Uterus (tissue), 4 donors: ENCODE measurements around the gene TMEM45B. TPM values are rescaled to one million over a fixed set of nuclear protein-coding genes. Genes with fewer than 3 reads are reported as not detected.
"Not testable (repeated sequence)": the region's sequence is repeated elsewhere in the genome, so short reads cannot be mapped to it uniquely, and the experiment has no call there.

Experiments
- DNase-seq, 2 donors: peaks; one replicate each; pipeline ENCODE4 v3.0.0-alpha.2; 2019 to 2020
- H3K27ac ChIP-seq, 2 donors: fragments of 200-600 bp; sonication (generic); 1 replicate in 1 of 2; 2 replicates in 1 of 2; pipeline ENCODE4 v1.5.1; 2016 to 2018
- H3K27me3 ChIP-seq, 2 donors: fragments of 200-600 bp; sonication (generic); one replicate each; pipeline ENCODE4 v1.5.1; 2018 to 2019; ENCODE audit warnings: control low read depth in 1 of 2
- H3K36me3 ChIP-seq, 2 donors: fragments of 200-600 bp; sonication (generic); one replicate each; pipeline ENCODE4 v1.5.1; 2019; ENCODE audit warnings: control low read depth in 1 of 2
- H3K4me1 ChIP-seq, 2 donors: fragments of 200-600 bp; sonication (generic); one replicate each; pipeline ENCODE4 v1.5.1; 2018 to 2019; ENCODE audit warnings: control low read depth in 1 of 2
- H3K4me3 ChIP-seq, 2 donors: fragments of 200-600 bp; sonication (generic); 1 replicate in 1 of 2; 2 replicates in 1 of 2; pipeline ENCODE4 v1.5.1; 2018 to 2019; ENCODE audit warnings: mild to moderate bottlenecking in 1 of 2
- H3K9me3 ChIP-seq, 2 donors: fragments of 200-600 bp; sonication (generic); one replicate each; pipeline ENCODE4 v1.5.1; 2019; ENCODE audit warnings: control low read depth in 1 of 2
- POLR2A ChIP-seq, 2 donors: fragments of 450-650 bp; IDR thresholded peaks; one replicate each; pipeline ENCODE4 v1.6.1; 2016; ENCODE audit warnings: antibody characterized with exemption in 2 of 2, mild to moderate bottlenecking in 1 of 2, moderate library complexity in 1 of 2
- intact Hi-C: fragments of 100-400 bp; cut with DNase I; formaldehyde crosslinking; loops from one replicate; pipeline ENCODE4 v1.15.1; 2023; ENCODE audit warnings: low total_unique reads
- total RNA-seq, 4 donors: library from RNA; depleted of rRNA in 3 of 4; stranded (reverse); fragments of >200 nt in 3 of 4; gene quantifications; one replicate each; pipeline versions ENCODE4 v1.1.0 to v1.2.4, GENCODE V29; 2014 to 2023
- TF ChIP-seq, protein P1 (sequence below), 4 experiments: fragments of 200-600 bp in 2 of 4; fragments of 450-650 bp in 2 of 4; sonication (generic) in 2 of 4; IDR thresholded peaks; one replicate each; pipeline ENCODE4 v1.5.1; 2016 to 2019; ENCODE audit warnings: antibody characterized with exemption in 4 of 4, mild to moderate bottlenecking in 2 of 4, moderate library complexity in 1 of 4
- donor health status: DM: yes; HTN: yes; CAD: no.

TMEM45B gene
- total RNA-seq, 4 donors from 2014 or later, result 0.18 to 2.1 (median 0.29) TPM; not detected in 1

DNA sequence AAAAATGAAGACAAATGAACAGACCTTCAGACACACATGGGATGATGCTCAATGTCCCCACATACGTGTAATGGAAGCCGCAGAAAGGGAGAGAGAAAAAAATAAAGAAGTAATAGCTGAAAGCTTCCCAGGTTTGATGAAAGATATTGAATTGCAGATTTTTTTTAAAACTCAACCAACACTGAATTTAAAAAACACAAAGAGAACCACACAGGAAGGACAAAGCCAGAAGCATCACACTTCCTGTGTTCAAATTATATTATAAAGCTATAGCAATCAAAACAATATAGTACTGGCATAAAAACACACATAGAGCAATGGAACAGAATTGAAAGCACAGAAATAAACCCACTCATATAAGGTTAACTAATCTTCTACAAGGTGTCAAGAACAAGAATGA lies 26.5 kb downstream of the TMEM45B start:
- no peak for TF ChIP-seq POLR2A (IDR thresholded peaks at IDR 0.05)
- TF ChIP-seq, protein P1, sequence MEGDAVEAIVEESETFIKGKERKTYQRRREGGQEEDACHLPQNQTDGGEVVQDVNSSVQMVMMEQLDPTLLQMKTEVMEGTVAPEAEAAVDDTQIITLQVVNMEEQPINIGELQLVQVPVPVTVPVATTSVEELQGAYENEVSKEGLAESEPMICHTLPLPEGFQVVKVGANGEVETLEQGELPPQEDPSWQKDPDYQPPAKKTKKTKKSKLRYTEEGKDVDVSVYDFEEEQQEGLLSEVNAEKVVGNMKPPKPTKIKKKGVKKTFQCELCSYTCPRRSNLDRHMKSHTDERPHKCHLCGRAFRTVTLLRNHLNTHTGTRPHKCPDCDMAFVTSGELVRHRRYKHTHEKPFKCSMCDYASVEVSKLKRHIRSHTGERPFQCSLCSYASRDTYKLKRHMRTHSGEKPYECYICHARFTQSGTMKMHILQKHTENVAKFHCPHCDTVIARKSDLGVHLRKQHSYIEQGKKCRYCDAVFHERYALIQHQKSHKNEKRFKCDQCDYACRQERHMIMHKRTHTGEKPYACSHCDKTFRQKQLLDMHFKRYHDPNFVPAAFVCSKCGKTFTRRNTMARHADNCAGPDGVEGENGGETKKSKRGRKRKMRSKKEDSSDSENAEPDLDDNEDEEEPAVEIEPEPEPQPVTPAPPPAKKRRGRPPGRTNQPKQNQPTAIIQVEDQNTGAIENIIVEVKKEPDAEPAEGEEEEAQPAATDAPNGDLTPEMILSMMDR (IDR thresholded peaks at IDR 0.05), result no peak
- no peak overlapping the region for H3K4me3 ChIP-seq
- H3K27me3 ChIP-seq, result no peaks in the 10 kb centered on the region
- no peak for DNase-seq
- no peaks in the 10 kb centered on the region for H3K9me3 ChIP-seq
- no peak overlapping the region for H3K27ac ChIP-seq
- H3K36me3 ChIP-seq, result no peaks in the 10 kb centered on the region
- intact Hi-C loops, result no loop called here
- no peaks in the 10 kb centered on the region for H3K4me1 ChIP-seq

GRCh38 chr11:129846508-129847335 lies 31.1 kb downstream of the TMEM45B start:
- TF ChIP-seq, protein P1 (IDR thresholded peaks at IDR 0.05), result no peak
- TF ChIP-seq POLR2A (IDR thresholded peaks at IDR 0.05), result no peak

GRCh38 chr11:129847361-129847760 lies 31.7 kb downstream of the TMEM45B start:
- H3K4me3 ChIP-seq, H3K9me3 ChIP-seq, DNase-seq, H3K36me3 ChIP-seq, intact Hi-C loops, H3K27ac ChIP-seq, H3K27me3 ChIP-seq, H3K4me1 ChIP-seq: not testable (repeated sequence)

More at GRCh38 chr11:129846508-129847335, 31.1 kb downstream of the TMEM45B start:
- Histone ChIP-seq H3K9me3 (no peaks in the 10 kb centered on the region), H3K36me3 (no peaks in the 10 kb centered on the region), H3K27me3 (no peaks in the 10 kb centered on the region), H3K4me3 (no peak overlapping the region), H3K27ac (no peak overlapping the region), H3K4me1 (no peaks in the 10 kb centered on the region)
- intact Hi-C loops, result no loop called here
- no peak for DNase-seq

DNA sequence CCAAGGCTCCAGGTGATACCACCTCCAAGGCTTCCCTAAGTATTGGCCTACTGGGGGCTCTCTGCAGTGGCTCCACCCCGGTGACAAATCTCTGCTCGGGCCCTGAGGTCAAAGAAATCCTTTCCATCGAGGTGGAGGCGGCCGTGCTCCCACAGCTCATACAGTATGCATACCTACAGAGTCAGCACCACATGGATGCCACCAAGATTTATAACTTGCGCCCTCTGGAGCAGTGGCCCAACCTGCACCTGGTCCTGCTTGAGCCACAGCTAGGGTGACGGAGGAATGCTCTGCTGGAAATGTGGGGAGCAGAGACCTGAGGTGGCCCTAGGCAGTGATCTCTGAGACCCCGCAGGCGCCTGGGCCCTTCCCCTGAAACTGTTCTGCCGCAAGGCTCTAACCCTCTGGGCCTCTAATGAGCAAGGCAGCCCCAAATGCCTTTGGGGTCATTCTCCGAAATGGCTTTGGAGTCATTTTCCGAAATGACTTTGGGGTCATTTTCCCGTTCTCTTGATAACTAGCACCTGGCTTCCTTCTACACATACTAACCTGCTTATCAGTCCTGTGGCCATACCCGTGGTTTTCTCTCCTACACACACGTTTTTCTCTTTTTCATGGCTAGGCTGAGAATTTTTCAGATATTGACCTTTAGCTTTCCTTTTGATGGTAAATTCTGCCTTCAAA lies 33.9 kb downstream of the TMEM45B start:
- intact Hi-C loops, result no loop called here
- no peak for DNase-seq
- Histone ChIP-seq H3K4me3 (no peak overlapping the region), H3K27me3 (no peaks in the 10 kb centered on the region), H3K9me3 (no peaks in the 10 kb centered on the region), H3K36me3 (no peaks in the 10 kb centered on the region), H3K4me1 (no peaks in the 10 kb centered on the region), H3K27ac (no peak overlapping the region)
- no peak for TF ChIP-seq POLR2A (IDR thresholded peaks at IDR 0.05)
- TF ChIP-seq, protein P1 (IDR thresholded peaks at IDR 0.05), result no peak

DNA sequence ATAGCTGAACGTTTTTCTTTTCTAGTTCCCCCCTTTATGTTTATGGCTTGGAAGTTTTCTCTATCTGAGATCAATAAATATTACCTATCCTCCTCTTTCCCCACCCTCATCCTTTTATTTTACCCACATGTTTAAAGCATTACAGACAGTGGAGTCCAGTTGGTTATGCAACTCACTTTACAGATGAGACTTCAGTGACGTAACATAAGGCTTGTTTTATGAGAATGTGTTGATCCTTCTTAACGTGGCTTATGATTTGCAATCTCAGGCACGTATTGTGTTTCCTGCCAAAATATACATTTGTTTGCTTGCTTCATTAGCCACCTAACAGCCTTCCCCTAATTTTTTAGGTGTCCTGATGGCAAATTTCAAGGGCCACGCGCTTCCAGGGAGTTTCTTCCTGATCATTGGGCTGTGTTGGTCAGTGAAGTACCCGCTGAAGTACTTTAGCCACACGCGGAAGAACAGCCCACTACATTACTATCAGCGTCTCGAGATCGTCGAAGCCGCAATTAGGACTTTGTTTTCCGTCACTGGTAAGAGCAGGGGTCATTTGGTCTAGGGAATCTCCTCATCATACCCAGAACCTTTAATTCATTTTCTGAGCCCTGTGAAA lies 36.6 kb downstream of the TMEM45B start:
- no peaks in the 10 kb centered on the region for H3K4me1 ChIP-seq
- no peaks in the 10 kb centered on the region for H3K36me3 ChIP-seq
- no peaks in the 10 kb centered on the region for H3K27me3 ChIP-seq
- DNase-seq, result no peak
- no peak overlapping the region for H3K27ac ChIP-seq
- no peak for TF ChIP-seq POLR2A (IDR thresholded peaks at IDR 0.05)
- TF ChIP-seq, protein P1 (IDR thresholded peaks at IDR 0.05), result no peak
- intact Hi-C loops, result no loop called here
- H3K9me3 ChIP-seq, result no peaks in the 10 kb centered on the region
- no peak overlapping the region for H3K4me3 ChIP-seq
